MM.1S (cell line): ENCODE data around the gene NOL4L.

ENCODE experiments used
- DNase-seq: peaks from one replicate; pipeline ENCODE4 v3.0.0-alpha.2; 2015
- H2AFZ ChIP-seq: fragments of 300-600 bp; sonication (generic); 2 replicates; pipeline ENCODE4 v1.6.0; 2016; ENCODE audit warnings: antibody characterized with exemption, low read length
- H3F3A ChIP-seq: fragments of 300-600 bp; sonication (generic); 2 replicates; pipeline ENCODE4 v1.6.1; 2016; ENCODE audit warnings: mild to moderate bottlenecking, antibody characterized with exemption, low read length, moderate library complexity, mixed read lengths; ENCODE audit not compliant: insufficient read depth
- H3K27ac ChIP-seq: fragments of 300-600 bp; sonication (generic); 2 replicates; pipeline ENCODE4 v1.5.1; 2016; ENCODE audit warnings: mild to moderate bottlenecking, low read length
- H3K27me3 ChIP-seq: fragments of 300-600 bp; sonication (generic); replicated peaks from 2 replicates; pipeline ENCODE4 v1.6.0; 2016; ENCODE audit warnings: low read length; ENCODE audit not compliant: insufficient read depth
- H3K36me3 ChIP-seq: fragments of 300-600 bp; sonication (generic); replicated peaks from 2 replicates; pipeline ENCODE4 v1.6.1; 2016; ENCODE audit warnings: mild to moderate bottlenecking, low read length, mixed read lengths; ENCODE audit not compliant: insufficient read depth
- H3K4me1 ChIP-seq: fragments of 300-600 bp; sonication (generic); 2 replicates; pipeline ENCODE4 v1.6.1; 2016; ENCODE audit warnings: low read length, mixed read lengths
- H3K4me2 ChIP-seq: fragments of 300-600 bp; sonication (generic); 2 replicates; pipeline ENCODE4 v1.6.0; 2016; ENCODE audit warnings: low read depth, low read length
- H3K4me3 ChIP-seq: fragments of 300-600 bp; sonication (generic); 2 replicates; pipeline ENCODE4 v1.5.1; 2016; ENCODE audit warnings: low read length, mixed read lengths
- H3K79me2 ChIP-seq: fragments of 300-600 bp; sonication (generic); 2 replicates; pipeline ENCODE4 v1.6.1; 2016; ENCODE audit warnings: mixed run types, low read length, mixed read lengths
- H3K9ac ChIP-seq: fragments of 300-600 bp; sonication (generic); 2 replicates; pipeline ENCODE4 v1.6.1; 2016; ENCODE audit warnings: low read length, mixed read lengths
- H3K9me2 ChIP-seq: fragments of 300-600 bp; sonication (generic); replicated peaks from 2 replicates; pipeline ENCODE4 v1.6.1; 2016; ENCODE audit warnings: mild to moderate bottlenecking, low read length, mixed read lengths; ENCODE audit not compliant: insufficient read depth
- H3K9me3 ChIP-seq: fragments of 300-600 bp; sonication (generic); replicated peaks from 2 replicates; pipeline ENCODE4 v1.6.1; 2016; ENCODE audit warnings: mild to moderate bottlenecking, low read length, mixed read lengths; ENCODE audit not compliant: insufficient read depth
- H4K20me1 ChIP-seq: fragments of 300-600 bp; sonication (generic); 2 replicates; pipeline ENCODE4 v1.6.1; 2016; ENCODE audit warnings: mild to moderate bottlenecking, low read length, moderate library complexity, mixed read lengths; ENCODE audit not compliant: insufficient read depth
- EZH2 ChIP-seq: fragments of 300-600 bp; sonication (generic); optimal IDR thresholded peaks from 2 replicates; pipeline ENCODE3; 2017; ENCODE audit warnings: low read depth, mild to moderate bottlenecking, antibody characterized with exemption, low read length, mixed read lengths
- EZH2phosphoT487 ChIP-seq: fragments of 300-600 bp; sonication (generic); IDR thresholded peaks from 2 replicates; pipeline ENCODE4 v1.6.1; 2018; ENCODE audit warnings: antibody characterized with exemption, low read length
- TF ChIP-seq, protein P1 (sequence below): fragments of 300-600 bp; sonication (generic); IDR thresholded peaks from 2 replicates; pipeline ENCODE4 v1.5.1; 2016; ENCODE audit warnings: antibody characterized with exemption, low read length, mixed read lengths

Gene NOL4L

DNA sequence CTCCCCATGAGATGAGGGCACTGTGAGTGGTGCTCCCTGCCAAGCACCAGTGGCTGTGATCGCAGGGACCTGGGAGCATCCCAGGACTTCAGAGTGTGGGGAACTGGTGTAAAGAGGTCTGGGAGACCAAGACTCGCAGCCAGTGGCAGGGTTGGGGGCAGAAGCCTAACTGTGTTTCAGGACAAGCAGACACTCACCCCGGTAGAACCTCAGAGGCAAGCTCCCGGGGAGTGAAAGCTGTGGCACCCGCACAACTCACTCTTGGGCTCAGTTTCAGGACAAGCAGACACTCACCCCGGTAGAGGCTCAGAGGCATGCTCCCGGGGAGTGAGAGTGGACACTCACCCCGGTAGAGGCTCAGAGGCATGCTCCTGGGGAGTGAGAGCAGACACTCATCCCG is 114.2 kb downstream of the NOL4L start:
- Histone ChIP-seq H3K27ac (no peak overlapping the region), H3K9me2 (no peaks in the 10 kb centered on the region), H4K20me1 (no peaks in the 10 kb centered on the region), H3K4me2 (no peak overlapping the region), H2AFZ (no peak overlapping the region), H3F3A (no peaks in the 10 kb centered on the region), H3K9me3 (no peaks in the 10 kb centered on the region), H3K4me3 (no peak overlapping the region), H3K4me1 (no peaks in the 10 kb centered on the region), H3K27me3 (no peaks in the 10 kb centered on the region), H3K79me2 (no peaks in the 10 kb centered on the region), H3K9ac (no peak overlapping the region), H3K36me3 (no peaks in the 10 kb centered on the region)
- no peak for DNase-seq
- TF ChIP-seq, protein P1, sequence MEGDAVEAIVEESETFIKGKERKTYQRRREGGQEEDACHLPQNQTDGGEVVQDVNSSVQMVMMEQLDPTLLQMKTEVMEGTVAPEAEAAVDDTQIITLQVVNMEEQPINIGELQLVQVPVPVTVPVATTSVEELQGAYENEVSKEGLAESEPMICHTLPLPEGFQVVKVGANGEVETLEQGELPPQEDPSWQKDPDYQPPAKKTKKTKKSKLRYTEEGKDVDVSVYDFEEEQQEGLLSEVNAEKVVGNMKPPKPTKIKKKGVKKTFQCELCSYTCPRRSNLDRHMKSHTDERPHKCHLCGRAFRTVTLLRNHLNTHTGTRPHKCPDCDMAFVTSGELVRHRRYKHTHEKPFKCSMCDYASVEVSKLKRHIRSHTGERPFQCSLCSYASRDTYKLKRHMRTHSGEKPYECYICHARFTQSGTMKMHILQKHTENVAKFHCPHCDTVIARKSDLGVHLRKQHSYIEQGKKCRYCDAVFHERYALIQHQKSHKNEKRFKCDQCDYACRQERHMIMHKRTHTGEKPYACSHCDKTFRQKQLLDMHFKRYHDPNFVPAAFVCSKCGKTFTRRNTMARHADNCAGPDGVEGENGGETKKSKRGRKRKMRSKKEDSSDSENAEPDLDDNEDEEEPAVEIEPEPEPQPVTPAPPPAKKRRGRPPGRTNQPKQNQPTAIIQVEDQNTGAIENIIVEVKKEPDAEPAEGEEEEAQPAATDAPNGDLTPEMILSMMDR, result no peak
- TF ChIP-seq EZH2phosphoT487 (no peak), EZH2 (no peak)

GRCh38 chr20:32470025-32470861 is 114.9 kb downstream of the NOL4L start:
- Histone ChIP-seq H3K4me2 (no peak overlapping the region), H3K4me3 (no peak overlapping the region), H3K4me1 (no peaks in the 10 kb centered on the region), H3K9me2 (no peaks in the 10 kb centered on the region), H3K9ac (no peak overlapping the region), H3F3A (no peaks in the 10 kb centered on the region), H2AFZ (no peak overlapping the region), H3K27ac (no peak overlapping the region), H3K27me3 (no peaks in the 10 kb centered on the region), H3K36me3 (no peaks in the 10 kb centered on the region), H4K20me1 (no peaks in the 10 kb centered on the region), H3K79me2 (no peaks in the 10 kb centered on the region), H3K9me3 (no peaks in the 10 kb centered on the region)
- peak; percentile 31 for DNase-seq
- no peak for TF ChIP-seq EZH2phosphoT487
- no peak for TF ChIP-seq EZH2
- TF ChIP-seq, protein P1, result peak; percentile 38

DNA sequence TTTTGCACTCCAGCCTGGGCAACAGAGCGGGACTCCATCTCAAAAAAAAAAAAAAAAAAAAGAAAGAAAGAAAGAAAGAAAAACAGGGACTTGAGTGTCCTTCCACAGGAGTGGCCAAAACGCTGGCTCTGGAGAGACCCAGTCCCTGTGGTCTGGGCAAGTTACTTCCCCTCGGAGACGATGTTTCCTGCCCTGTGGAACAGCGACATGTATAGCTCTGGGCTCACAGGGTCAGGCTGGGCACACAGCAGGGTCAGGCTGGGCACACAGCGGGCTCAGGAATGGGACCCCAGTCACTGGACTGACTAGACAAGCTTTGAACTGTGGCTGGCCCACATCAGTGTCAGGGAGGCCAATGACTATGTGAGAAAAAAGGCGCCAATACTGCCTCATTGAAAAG is 116.3 kb downstream of the NOL4L start:
- H3K36me3 ChIP-seq, result no peaks in the 10 kb centered on the region
- TF ChIP-seq, protein P1, result no peak
- TF ChIP-seq EZH2phosphoT487, result no peak
- no peak for TF ChIP-seq EZH2

More for the DNA sequence above, 116.3 kb downstream of the NOL4L start:
- DNase-seq, result no peak
- H3K9me3 ChIP-seq, result no peaks in the 10 kb centered on the region
- no peaks in the 10 kb centered on the region for H4K20me1 ChIP-seq
- no peaks in the 10 kb centered on the region for H3K4me1 ChIP-seq
- no peak overlapping the region for H3K4me2 ChIP-seq
- no peaks in the 10 kb centered on the region for H3F3A ChIP-seq
- H3K9ac ChIP-seq, result no peak overlapping the region
- H3K9me2 ChIP-seq, result no peaks in the 10 kb centered on the region
- H3K27me3 ChIP-seq, result no peaks in the 10 kb centered on the region
- H3K4me3 ChIP-seq, result no peak overlapping the region
- no peak overlapping the region for H3K27ac ChIP-seq
- no peaks in the 10 kb centered on the region for H3K79me2 ChIP-seq
- H2AFZ ChIP-seq, result no peak overlapping the region
